Measurements from ENCODE around the gene TAF4.

DNA sequence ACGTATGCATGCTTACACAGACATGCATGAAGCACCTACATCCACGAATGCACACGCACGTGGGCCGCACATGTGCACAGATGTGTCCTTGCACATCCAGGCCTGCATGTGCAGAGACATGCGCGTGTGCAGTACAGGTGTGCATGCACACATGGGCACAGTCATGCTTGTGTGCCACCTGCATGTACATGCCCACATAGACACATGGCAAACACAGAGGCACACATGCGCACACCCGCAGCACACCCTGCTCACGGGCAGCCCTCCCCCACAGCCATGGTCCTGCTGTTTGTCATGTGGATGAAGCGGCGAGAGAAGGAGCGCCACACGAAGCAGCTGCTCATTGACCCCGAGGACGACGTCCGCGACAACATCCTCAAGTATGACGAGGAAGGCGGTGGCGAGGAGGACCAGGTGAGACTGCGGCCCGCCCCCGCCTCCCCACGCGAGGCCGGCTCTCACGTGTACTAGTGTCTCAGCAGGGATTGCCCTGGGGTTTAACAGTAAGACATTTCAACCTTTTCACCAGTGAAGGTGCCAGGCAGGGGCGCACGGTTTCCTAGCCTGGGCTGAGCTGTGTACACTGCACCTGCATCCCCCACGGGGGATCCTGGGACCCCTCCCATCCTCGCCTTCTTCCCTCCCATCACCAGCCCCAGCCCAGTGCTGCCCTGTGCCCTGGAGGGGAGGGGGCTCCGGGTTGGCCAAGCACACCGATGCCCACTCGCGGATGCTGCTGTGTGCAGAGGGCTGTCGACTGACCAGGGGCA lies 132.8 kb downstream of the TAF4 start:
- TF ChIP-seq, protein P1, sequence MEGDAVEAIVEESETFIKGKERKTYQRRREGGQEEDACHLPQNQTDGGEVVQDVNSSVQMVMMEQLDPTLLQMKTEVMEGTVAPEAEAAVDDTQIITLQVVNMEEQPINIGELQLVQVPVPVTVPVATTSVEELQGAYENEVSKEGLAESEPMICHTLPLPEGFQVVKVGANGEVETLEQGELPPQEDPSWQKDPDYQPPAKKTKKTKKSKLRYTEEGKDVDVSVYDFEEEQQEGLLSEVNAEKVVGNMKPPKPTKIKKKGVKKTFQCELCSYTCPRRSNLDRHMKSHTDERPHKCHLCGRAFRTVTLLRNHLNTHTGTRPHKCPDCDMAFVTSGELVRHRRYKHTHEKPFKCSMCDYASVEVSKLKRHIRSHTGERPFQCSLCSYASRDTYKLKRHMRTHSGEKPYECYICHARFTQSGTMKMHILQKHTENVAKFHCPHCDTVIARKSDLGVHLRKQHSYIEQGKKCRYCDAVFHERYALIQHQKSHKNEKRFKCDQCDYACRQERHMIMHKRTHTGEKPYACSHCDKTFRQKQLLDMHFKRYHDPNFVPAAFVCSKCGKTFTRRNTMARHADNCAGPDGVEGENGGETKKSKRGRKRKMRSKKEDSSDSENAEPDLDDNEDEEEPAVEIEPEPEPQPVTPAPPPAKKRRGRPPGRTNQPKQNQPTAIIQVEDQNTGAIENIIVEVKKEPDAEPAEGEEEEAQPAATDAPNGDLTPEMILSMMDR (conservative IDR thresholded peaks at IDR 0.05), result no peak
- no peak for TF ChIP-seq ZFX (IDR thresholded peaks at IDR 0.05)

Data from C4-2B (cell line).